Mesothelial cell of epicardium (in vitro differentiated cells): ENCODE results near the gene TARP.

Experiments used
- DNase-seq, 2 experiments: peaks; one replicate each; pipeline ENCODE4 v3.0.0; 2021; ENCODE audit warnings: low spot score in 2 of 2; ENCODE audit not compliant: unreplicated experiment in 2 of 2
- H3K27ac Mint-ChIP-seq: 2 replicates; pipeline ENCODE4 v1.8.0; 2021; ENCODE audit warnings: mixed read lengths
- H3K27me3 Mint-ChIP-seq: 2 replicates; pipeline ENCODE4 v1.8.0; 2021; ENCODE audit warnings: low read depth, mixed read lengths
- H3K36me3 Mint-ChIP-seq: 2 replicates; pipeline ENCODE4 v1.8.0; 2021; ENCODE audit warnings: mixed read lengths
- H3K4me1 Mint-ChIP-seq: 2 replicates; pipeline ENCODE4 v1.8.0; 2021; ENCODE audit warnings: mixed read lengths
- H3K4me3 Mint-ChIP-seq: 2 replicates; pipeline ENCODE4 v1.8.0; 2021; ENCODE audit warnings: mild to moderate bottlenecking, moderate library complexity, mixed read lengths
- H3K9me3 Mint-ChIP-seq: 2 replicates; pipeline ENCODE4 v1.8.0; 2021; ENCODE audit warnings: mixed read lengths
- TF ChIP-seq, protein P1 (sequence below): fragments of 200-600 bp; sonication (generic); IDR thresholded peaks from one replicate; pipeline ENCODE4 v1.5.0; 2021; ENCODE audit warnings: antibody characterized with exemption; ENCODE audit not compliant: unreplicated experiment

The TARP gene

DNA sequence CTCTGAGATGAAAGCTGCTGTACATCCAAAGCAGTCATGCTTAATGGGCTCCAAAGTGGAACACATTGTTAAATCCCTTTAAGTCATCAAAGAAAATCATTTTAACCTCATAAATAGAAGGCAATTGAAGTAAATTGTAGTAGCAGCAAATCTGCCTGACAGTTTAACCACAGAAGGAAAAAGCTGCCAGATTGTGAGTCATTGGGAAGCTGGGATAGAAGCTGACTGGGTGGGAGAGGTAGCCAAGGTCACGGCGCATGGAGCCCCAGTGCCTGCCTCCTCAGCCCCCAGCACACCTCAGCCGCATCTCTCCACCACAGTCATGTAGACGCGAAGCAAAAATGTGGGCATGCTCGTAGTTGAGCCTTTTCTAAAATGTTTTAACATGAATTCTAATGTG, 44.0 kb downstream of the TARP start:
- H3K4me1 Mint-ChIP-seq, result peaks cover 3% of the 10 kb centered on the region
- H3K27ac Mint-ChIP-seq, result no peak overlapping the region
- TF ChIP-seq, protein P1, sequence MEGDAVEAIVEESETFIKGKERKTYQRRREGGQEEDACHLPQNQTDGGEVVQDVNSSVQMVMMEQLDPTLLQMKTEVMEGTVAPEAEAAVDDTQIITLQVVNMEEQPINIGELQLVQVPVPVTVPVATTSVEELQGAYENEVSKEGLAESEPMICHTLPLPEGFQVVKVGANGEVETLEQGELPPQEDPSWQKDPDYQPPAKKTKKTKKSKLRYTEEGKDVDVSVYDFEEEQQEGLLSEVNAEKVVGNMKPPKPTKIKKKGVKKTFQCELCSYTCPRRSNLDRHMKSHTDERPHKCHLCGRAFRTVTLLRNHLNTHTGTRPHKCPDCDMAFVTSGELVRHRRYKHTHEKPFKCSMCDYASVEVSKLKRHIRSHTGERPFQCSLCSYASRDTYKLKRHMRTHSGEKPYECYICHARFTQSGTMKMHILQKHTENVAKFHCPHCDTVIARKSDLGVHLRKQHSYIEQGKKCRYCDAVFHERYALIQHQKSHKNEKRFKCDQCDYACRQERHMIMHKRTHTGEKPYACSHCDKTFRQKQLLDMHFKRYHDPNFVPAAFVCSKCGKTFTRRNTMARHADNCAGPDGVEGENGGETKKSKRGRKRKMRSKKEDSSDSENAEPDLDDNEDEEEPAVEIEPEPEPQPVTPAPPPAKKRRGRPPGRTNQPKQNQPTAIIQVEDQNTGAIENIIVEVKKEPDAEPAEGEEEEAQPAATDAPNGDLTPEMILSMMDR, result no peak
- H3K4me3 Mint-ChIP-seq, result no peak overlapping the region
- DNase-seq, result no peak
- no peaks in the 10 kb centered on the region for H3K27me3 Mint-ChIP-seq
- H3K9me3 Mint-ChIP-seq, result no peaks in the 10 kb centered on the region
- H3K36me3 Mint-ChIP-seq, result peaks cover 39% of the 10 kb centered on the region

DNA sequence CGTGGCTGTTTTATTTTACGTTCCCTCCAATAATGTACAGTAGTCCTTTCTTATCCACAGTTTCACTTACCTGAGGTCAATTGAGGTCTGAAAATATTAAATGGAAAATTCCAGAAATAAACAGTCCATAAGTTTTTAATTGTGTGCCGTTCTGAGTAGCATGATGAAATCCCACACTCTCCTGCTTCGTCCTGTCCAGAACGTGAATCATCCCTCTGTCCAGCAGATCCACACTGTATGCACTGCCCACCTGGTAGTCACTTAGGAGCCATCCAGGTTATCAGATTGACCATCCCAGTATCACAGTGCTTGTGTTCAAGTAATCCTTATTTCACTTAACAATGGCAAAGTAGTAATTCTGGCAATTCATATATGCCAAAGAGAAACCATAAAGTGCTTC, 49.0 kb downstream of the TARP start:
- H3K36me3 Mint-ChIP-seq, result peaks cover 40% of the 10 kb centered on the region
- H3K27me3 Mint-ChIP-seq, result no peaks in the 10 kb centered on the region
- no peaks in the 10 kb centered on the region for H3K9me3 Mint-ChIP-seq
- peaks cover 3% of the 10 kb centered on the region for H3K4me1 Mint-ChIP-seq
- H3K4me3 Mint-ChIP-seq, result no peak overlapping the region
- no peak for DNase-seq
- H3K27ac Mint-ChIP-seq, result no peak overlapping the region
- TF ChIP-seq, protein P1, result no peak

DNA sequence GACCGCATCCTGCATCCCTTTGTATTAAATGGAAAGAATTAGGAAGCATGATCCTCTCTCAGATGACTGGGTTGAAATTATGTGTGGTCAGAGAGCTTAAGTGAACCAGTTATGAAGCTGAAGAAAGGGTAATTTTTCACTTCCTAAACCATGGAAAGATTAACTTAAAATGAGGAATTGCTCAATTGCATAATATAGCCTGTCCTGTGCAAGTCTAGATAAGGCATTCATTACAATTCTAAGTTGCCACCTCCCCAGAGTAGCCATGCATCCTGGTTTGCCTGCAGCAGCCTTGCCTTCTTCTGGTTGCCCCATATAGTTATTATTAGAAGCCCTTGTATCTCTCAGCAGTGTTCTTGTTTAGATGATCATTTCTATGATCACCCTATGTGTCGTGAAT, 50.1 kb downstream of the TARP start:
- no peak overlapping the region for H3K27ac Mint-ChIP-seq
- TF ChIP-seq, protein P1, result no peak
- no peak overlapping the region for H3K4me3 Mint-ChIP-seq
- H3K4me1 Mint-ChIP-seq, result no peaks in the 10 kb centered on the region
- peaks cover 43% of the 10 kb centered on the region for H3K36me3 Mint-ChIP-seq
- no peaks in the 10 kb centered on the region for H3K27me3 Mint-ChIP-seq
- no peak for DNase-seq
- H3K9me3 Mint-ChIP-seq, result no peaks in the 10 kb centered on the region

DNA sequence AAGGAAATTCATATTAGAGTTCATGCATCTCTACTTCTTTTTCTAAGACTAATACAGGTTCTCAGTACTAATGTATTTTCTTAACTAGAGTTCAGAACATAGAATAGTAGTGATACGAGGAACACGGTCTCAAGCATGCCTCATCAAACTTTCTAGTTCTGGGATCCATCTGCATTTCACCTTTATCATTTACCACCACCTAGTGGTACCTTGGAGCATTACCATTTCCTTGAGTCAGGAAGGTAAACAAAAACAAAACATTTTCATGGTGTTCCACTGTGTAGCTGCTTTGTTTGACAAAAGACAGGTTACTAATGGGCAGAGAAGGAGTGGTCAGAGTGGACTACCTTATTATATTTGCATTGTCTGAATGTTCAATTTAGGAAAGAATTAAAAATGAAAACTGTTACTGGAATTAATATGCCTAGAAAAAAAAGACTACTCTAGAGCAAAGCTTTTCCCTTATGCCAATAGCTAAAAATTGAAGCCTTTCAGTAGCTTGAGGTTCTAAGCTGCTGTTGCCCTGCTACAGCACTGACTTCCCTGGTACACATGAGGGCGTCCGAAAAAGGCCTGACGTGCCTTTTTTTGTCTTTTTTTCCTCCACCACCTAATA, 50.8 kb downstream of the TARP start:
- H3K4me3 Mint-ChIP-seq, result no peak overlapping the region

DNA sequence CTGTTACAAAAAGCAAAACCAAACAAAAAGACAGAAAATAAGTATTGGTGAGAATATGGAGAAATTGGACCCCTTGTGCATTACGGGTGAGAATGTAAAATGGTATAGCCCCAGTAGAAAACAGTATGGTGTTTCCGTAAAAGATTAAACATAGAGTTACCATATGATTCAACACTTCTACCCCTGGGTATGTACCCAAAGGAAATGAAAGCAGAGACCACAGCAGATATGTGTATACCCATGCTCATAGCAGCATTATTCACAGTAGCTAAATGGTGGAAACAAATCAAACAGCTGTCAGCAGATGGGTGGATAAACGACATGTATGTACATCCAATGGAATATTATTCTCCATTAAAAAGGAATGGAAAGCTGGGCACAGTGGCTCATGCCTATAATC, 53.0 kb downstream of the TARP start:
- no peak overlapping the region for H3K27ac Mint-ChIP-seq
- no peak overlapping the region for H3K4me3 Mint-ChIP-seq
- DNase-seq, result no peak
- TF ChIP-seq, protein P1, result no peak
- peaks cover 37% of the 10 kb centered on the region for H3K36me3 Mint-ChIP-seq
- H3K4me1 Mint-ChIP-seq, result peaks cover 4% of the 10 kb centered on the region
- H3K27me3 Mint-ChIP-seq, result no peaks in the 10 kb centered on the region
- H3K9me3 Mint-ChIP-seq, result no peaks in the 10 kb centered on the region

More for the DNA sequence above, 50.8 kb downstream of the TARP start:
- Mint-ChIP-seq H3K4me1 (no peaks in the 10 kb centered on the region), H3K9me3 (no peaks in the 10 kb centered on the region), H3K36me3 (peaks cover 41% of the 10 kb centered on the region), H3K27me3 (no peaks in the 10 kb centered on the region), H3K27ac (peak overlapping the region; percentile 69)
- TF ChIP-seq, protein P1, result peak; percentile 88
- no peak for DNase-seq

DNA sequence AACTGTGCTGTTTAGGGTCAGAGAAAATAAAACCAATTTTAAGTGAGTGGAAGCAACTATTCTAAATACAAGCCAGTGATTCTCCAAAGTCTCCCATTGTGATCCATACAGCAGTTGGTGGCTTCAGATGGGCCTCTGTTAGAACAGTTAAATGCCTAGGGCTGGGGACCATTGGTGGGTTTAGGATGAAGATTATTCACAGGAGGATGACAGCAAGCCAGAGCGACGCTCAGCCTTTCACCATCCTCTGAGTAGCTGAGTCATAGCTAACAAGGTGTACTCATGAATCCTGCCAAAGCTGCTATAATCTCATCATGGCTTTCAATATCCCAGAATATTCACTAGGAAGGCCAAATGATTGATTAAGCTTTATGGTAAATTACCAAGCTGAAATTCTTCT, 55.8 kb downstream of the TARP start:
- TF ChIP-seq, protein P1, result no peak
- Mint-ChIP-seq H3K4me1 (peaks cover 7% of the 10 kb centered on the region), H3K36me3 (peaks cover 23% of the 10 kb centered on the region), H3K27ac (no peak overlapping the region), H3K9me3 (no peaks in the 10 kb centered on the region), H3K27me3 (no peaks in the 10 kb centered on the region), H3K4me3 (no peak overlapping the region)
- DNase-seq, result no peak
